Prostate gland (tissue), 2 donors: Measurements from ENCODE around the gene TINAGL1.

Source experiments
- CTCF ChIP-seq, 4 experiments: fragments of 200-600 bp in 2 of 4; fragments of 450-650 bp in 2 of 4; sonication (generic) in 2 of 4; IDR thresholded peaks; 1 replicate in 3 of 4; 2 replicates in 1 of 4; pipeline ENCODE4 v1.5.1; 2016 to 2019; ENCODE audit warnings: antibody characterized with exemption in 4 of 4, mild to moderate bottlenecking in 2 of 4, moderate library complexity in 2 of 4
- POLR2A ChIP-seq: fragments of 450-650 bp; IDR thresholded peaks from one replicate; pipeline ENCODE4 v1.6.1; 2016; ENCODE audit warnings: antibody characterized with exemption, mild to moderate bottlenecking
- POLR2AphosphoS5 ChIP-seq: sonication (generic); formaldehyde crosslinking; IDR thresholded peaks from one replicate; pipeline ENCODE4 v1.6.1; 2017; ENCODE audit warnings: antibody characterized with exemption

GRCh38 chr1:31548534-31548906 lies 27.8 kb upstream of the TINAGL1 start:
- TF ChIP-seq CTCF (IDR thresholded peaks at IDR 0.05) (no peak), POLR2A (peak; percentile 13), POLR2AphosphoS5 (no peak)
